ENCODE measurements around the gene NCKAP5. TPM values are rescaled to one million over a fixed set of nuclear protein-coding genes. Genes with fewer than 3 reads are reported as not detected.

Gene NCKAP5
- total and polyA plus RNA-seq, 2 experiments from 2014 or later, result 2.2 to 5.5 TPM

DNA sequence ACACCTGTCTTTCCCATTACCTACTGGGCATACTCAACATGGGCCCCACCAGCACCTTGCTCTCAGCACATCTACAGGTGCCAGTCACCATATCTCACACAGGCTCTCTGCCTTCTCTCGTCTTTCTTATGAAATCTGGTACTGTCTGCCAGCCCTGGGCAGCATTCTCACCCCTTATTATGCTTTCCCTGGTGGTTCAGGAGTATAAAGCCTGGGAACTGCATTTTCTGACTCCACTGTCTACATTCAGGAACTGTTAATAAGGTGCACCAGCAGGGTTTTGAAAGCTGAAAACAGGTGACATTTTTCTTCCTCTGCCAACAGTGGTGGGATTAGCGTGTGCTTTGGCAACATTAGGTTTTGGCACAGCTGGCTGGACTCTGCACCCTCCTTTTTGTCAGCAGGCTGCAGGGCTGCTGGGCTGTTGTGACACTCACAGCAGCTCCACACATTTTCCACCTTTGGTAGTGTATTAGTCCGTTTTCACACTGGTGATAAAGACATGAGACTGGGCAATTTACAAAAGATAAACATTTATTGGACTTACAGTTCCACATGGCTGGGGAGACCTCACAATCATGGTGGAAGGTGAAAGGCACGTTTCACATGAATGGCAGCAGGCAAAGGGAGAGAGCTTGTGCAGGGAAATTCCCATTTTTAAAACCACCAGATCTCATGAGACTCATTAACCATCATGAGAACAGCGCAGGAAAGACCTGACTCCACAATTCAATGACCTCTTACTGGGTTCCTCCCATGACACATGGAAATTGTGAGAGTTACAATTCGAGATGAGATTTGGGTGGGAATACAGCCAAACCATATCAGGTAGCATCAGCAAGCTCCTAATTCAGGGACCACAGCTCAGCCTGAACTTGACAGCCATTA is 555.2 kb downstream of the NCKAP5 start:
- Histone ChIP-seq H3K79me2 (no peaks in the 10 kb centered on the region), H2AFZ (no peak overlapping the region), H3K36me3 (replicated peaks; ENCODE audit: insufficient read depth, low read depth) (no peaks in the 10 kb centered on the region), H3K9me2 (replicated peaks; ENCODE audit: insufficient read depth) (no peaks in the 10 kb centered on the region), H3K4me1 (ENCODE audit: insufficient read depth) (no peaks in the 10 kb centered on the region), H3K4me2 (no peak overlapping the region), H3K27ac (no peak overlapping the region), H3K4me3 (no peak overlapping the region), H4K20me1 (ENCODE audit: insufficient read depth, poor library complexity, severe bottlenecking) (no peaks in the 10 kb centered on the region), H3K27me3 (no peaks in the 10 kb centered on the region), H3K9me3 (ENCODE audit: low read depth) (no peaks in the 10 kb centered on the region)
- WGBS (ENCODE audit: low lambda C conversion rate, missing lambda C conversion rate), result 79% methylated on average over 6 of the region's 6 CpGs
- no peak for DNase-seq (ENCODE audit: low spot score)
- TF ChIP-seq EZH2 (IDR thresholded peaks at IDR 0.05; ENCODE audit: borderline replicate concordance) (no peak), EZH2phosphoT487 (IDR thresholded peaks at IDR 0.05; ENCODE audit: low read depth, severe bottlenecking, unreplicated experiment) (no peak)
- TF ChIP-seq, protein P1, sequence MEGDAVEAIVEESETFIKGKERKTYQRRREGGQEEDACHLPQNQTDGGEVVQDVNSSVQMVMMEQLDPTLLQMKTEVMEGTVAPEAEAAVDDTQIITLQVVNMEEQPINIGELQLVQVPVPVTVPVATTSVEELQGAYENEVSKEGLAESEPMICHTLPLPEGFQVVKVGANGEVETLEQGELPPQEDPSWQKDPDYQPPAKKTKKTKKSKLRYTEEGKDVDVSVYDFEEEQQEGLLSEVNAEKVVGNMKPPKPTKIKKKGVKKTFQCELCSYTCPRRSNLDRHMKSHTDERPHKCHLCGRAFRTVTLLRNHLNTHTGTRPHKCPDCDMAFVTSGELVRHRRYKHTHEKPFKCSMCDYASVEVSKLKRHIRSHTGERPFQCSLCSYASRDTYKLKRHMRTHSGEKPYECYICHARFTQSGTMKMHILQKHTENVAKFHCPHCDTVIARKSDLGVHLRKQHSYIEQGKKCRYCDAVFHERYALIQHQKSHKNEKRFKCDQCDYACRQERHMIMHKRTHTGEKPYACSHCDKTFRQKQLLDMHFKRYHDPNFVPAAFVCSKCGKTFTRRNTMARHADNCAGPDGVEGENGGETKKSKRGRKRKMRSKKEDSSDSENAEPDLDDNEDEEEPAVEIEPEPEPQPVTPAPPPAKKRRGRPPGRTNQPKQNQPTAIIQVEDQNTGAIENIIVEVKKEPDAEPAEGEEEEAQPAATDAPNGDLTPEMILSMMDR (IDR thresholded peaks at IDR 0.05; ENCODE audit: poor library complexity), result no peak

DNA sequence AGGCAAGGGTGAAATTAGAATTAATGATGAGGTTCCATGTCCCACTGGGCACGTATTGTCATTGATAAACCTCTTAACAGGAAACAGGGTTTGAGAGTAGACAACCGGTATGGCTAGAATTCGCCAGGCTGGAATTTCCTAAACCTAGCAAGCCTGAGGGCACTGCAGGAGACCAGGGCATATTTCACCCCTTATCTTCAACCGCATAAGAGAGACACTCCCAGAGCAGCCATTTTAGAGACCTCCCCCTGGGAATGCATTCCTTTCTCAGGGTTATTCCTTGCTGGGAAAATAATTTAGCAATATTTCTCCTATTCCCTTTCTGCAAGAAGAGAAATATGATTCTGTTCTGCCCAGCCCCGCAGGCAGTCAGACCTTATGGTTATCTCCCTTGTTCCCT is 563.6 kb downstream of the NCKAP5 start:
- Histone ChIP-seq H3K4me3 (no peak overlapping the region), H3K9me3 (ENCODE audit: low read depth) (no peaks in the 10 kb centered on the region), H3K4me2 (no peak overlapping the region), H3K27me3 (no peaks in the 10 kb centered on the region), H2AFZ (no peak overlapping the region), H4K20me1 (ENCODE audit: insufficient read depth, poor library complexity, severe bottlenecking) (no peaks in the 10 kb centered on the region), H3K4me1 (ENCODE audit: insufficient read depth) (no peaks in the 10 kb centered on the region), H3K79me2 (no peaks in the 10 kb centered on the region), H3K36me3 (replicated peaks; ENCODE audit: insufficient read depth, low read depth) (no peaks in the 10 kb centered on the region), H3K9me2 (replicated peaks; ENCODE audit: insufficient read depth) (no peaks in the 10 kb centered on the region), H3K27ac (no peak overlapping the region)
- 93% methylated on average over 5 of the region's 5 CpGs for WGBS (ENCODE audit: low lambda C conversion rate, missing lambda C conversion rate)
- TF ChIP-seq, protein P1 (IDR thresholded peaks at IDR 0.05; ENCODE audit: poor library complexity), result no peak
- no peak for TF ChIP-seq EZH2phosphoT487 (IDR thresholded peaks at IDR 0.05; ENCODE audit: low read depth, severe bottlenecking, unreplicated experiment)
- no peak for TF ChIP-seq EZH2 (IDR thresholded peaks at IDR 0.05; ENCODE audit: borderline replicate concordance)
- DNase-seq (ENCODE audit: low spot score), result no peak

DNA sequence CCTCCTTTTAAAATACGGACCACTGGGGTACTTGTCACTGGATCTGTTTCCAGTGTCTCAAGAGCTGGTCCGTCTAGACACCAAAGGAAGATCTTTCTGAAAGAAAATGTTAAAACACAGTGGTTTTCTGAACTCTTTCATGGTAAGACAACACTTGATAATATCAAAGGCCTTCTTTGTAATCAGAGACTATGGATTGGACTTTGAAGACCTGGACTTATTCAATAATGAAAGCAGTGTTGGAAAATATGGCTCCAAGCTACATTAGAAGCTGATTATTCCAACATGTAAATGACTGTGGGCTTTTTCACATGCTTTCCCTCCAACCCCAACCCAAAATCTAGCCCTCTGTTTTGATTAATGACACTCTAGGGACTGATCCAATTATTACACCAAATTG is 568.8 kb downstream of the NCKAP5 start:
- H3K9me2 ChIP-seq (replicated peaks; ENCODE audit: insufficient read depth), result no peaks in the 10 kb centered on the region
- H3K36me3 ChIP-seq (replicated peaks; ENCODE audit: insufficient read depth, low read depth), result no peaks in the 10 kb centered on the region
- H2AFZ ChIP-seq, result no peak overlapping the region
- H3K27me3 ChIP-seq, result no peaks in the 10 kb centered on the region
- H3K4me1 ChIP-seq (ENCODE audit: insufficient read depth), result no peaks in the 10 kb centered on the region
- no peaks in the 10 kb centered on the region for H3K9me3 ChIP-seq (ENCODE audit: low read depth)
- WGBS (ENCODE audit: low lambda C conversion rate, missing lambda C conversion rate), result 85% methylated on average over 2 of the region's 2 CpGs
- no peaks in the 10 kb centered on the region for H3K79me2 ChIP-seq
- no peak overlapping the region for H3K4me2 ChIP-seq
- no peaks in the 10 kb centered on the region for H4K20me1 ChIP-seq (ENCODE audit: insufficient read depth, poor library complexity, severe bottlenecking)
- DNase-seq (ENCODE audit: low spot score), result no peak
- no peak overlapping the region for H3K27ac ChIP-seq
- TF ChIP-seq EZH2 (IDR thresholded peaks at IDR 0.05; ENCODE audit: borderline replicate concordance) (no peak), EZH2phosphoT487 (IDR thresholded peaks at IDR 0.05; ENCODE audit: low read depth, severe bottlenecking, unreplicated experiment) (no peak)
- TF ChIP-seq, protein P1 (IDR thresholded peaks at IDR 0.05; ENCODE audit: poor library complexity), result no peak
- H3K4me3 ChIP-seq, result no peak overlapping the region
